Heart right ventricle (tissue), 16 donors: ENCODE results near the gene EXT2. TPM values are rescaled to one million over a fixed set of nuclear protein-coding genes. Genes with fewer than 3 reads are reported as not detected.

ENCODE experiments used
- ATAC-seq, 8 donors: fragments of 200-7000 bp; cut with Tn5 transposase; one replicate each; pipeline ENCODE4 v1.9.1; 2020; ENCODE audit warnings: mild to moderate bottlenecking in 8 of 8, moderate library complexity in 8 of 8, moderate number of reproducible peaks in 1 of 8
- DNase-seq, 2 donors: peaks; one replicate each; pipeline ENCODE4 v3.0.0-alpha.2; 2020
- H3K27ac ChIP-seq, 10 donors: fragments of 200-600 bp; sonication (generic) in 2 of 10; one replicate each; pipeline versions ENCODE4 v1.5.0 to v1.8.0; 2020 to 2022; ENCODE audit warnings: mild to moderate bottlenecking in 3 of 10
- H3K27me3 ChIP-seq, 7 donors: fragments of 200-600 bp; one replicate each; pipeline ENCODE4 v1.8.0; 2021 to 2022; ENCODE audit warnings: mild to moderate bottlenecking in 2 of 7
- H3K36me3 ChIP-seq, 9 donors: fragments of 200-600 bp; sonication (generic) in 1 of 9; one replicate each; pipeline versions ENCODE4 v1.5.0 to v1.8.0; 2020 to 2022; ENCODE audit warnings: mild to moderate bottlenecking in 2 of 9
- H3K4me1 ChIP-seq, 9 donors: fragments of 200-600 bp; sonication (generic) in 1 of 9; one replicate each; pipeline versions ENCODE4 v1.5.0 to v1.8.0; 2020 to 2022; ENCODE audit warnings: mild to moderate bottlenecking in 4 of 9
- H3K4me3 ChIP-seq, 10 donors: fragments of 200-600 bp; sonication (generic) in 2 of 10; one replicate each; pipeline versions ENCODE4 v1.5.0 to v1.8.0; 2020 to 2022; ENCODE audit warnings: mild to moderate bottlenecking in 7 of 10, moderate library complexity in 2 of 10
- H3K9me3 ChIP-seq, 11 donors: fragments of 200-600 bp in 10 of 11; sonication (generic) in 2 of 11; one replicate each; pipeline versions ENCODE4 v1.5.0 to v1.8.0; 2013 to 2022; ENCODE audit warnings: mild to moderate bottlenecking in 2 of 11, control low read depth in 1 of 11, moderate library complexity in 1 of 11
- CTCF ChIP-seq, 9 donors: fragments of 200-600 bp; sonication (generic) in 2 of 9; IDR thresholded peaks; one replicate each; pipeline versions ENCODE4 v1.5.0 to v1.8.0; 2021 to 2022; ENCODE audit warnings: antibody characterized with exemption in 9 of 9, mild to moderate bottlenecking in 5 of 9, moderate library complexity in 1 of 9
- WGBS, 2 donors: extraction: QIAGEN DNeasy Blood & Tissue Kit; methylation state at CpG; one replicate each; pipeline ENCODE4 v1.1.7; 2013; ENCODE audit warnings: inconsistent platforms in 1 of 2; 5-methylcytosine and 5-hydroxymethylcytosine counted together
- intact Hi-C, 10 donors: fragments of 100-400 bp; cut with DNase I; formaldehyde crosslinking; loops; one replicate each; pipeline versions ENCODE4 v1.11.1 to v1.14.2; 2022
- polyA plus RNA-seq, 2 donors: library from polyadenylated mRNA; stranded (reverse); fragments of 200-250 nt; gene quantifications; one replicate each; pipeline ENCODE4 v1.2.3, GENCODE V29; 2013
- total RNA-seq, 10 donors: library from RNA; stranded (reverse); fragmentation: NEBNext Ultra II Directional in 3 of 10; extraction: Animal tissue kit (Norgen Biotek cat#: 25700) in 3 of 10; gene quantifications; one replicate each; pipeline versions ENCODE4 v1.2.1 to v1.2.4, GENCODE V29; 2021 to 2023
- donor health status: Arrhythmogenic right ventricular cardiomyopathy.
- donor health status: ischemic (EF 13 %, LVEDD 7.1; RV severe dilation, severe dysfunction).
- donor health status: healthy with polysubstance abuse.
- donor health status: DM: no; HTN: yes; CAD: no.
- donor health status: DM: no; HTN: no; CAD: no.
- donor health status: ischemic (EF 25% LVEDD 6.9; RV normal size, moderate dysfunction).
- donor health status: ischemic (EF 25% LVEDD 5.7; RV mildly dilated, moderate dysfunction).
- donor health status: healthy.
- donor health status: DM: yes; HTN: yes; CAD: no.
- donor health status: Ischemic cardiomyopathy.
- donor health status: ischemic (EF 35%, LVEDD 5.7; RV mildly dilated, moderate dysfunction).
- donor health status: nonischemic (EF 11% LVEDD 7.7; RV severe dilation, severe dysfunction).
- donor health status: DM: yes; HTN: yes; CAD: no.
- donor health status: PGD.
- donor health status: ischemic (EF 29% LVEDD 5.4; RV normal size, mild dysfunction).
- donor health status: nonischemic (EF 23%, LVEDD 6.1; RV moderate dilation, normal function).

Gene EXT2
- total and polyA plus RNA-seq, 12 donors = 18.7 to 35.1 (median 28.2) TPM

GRCh38 chr11:44193856-44194255 is 98.4 kb downstream of the EXT2 start:
- Histone ChIP-seq H3K9me3 (peaks cover 0 to 20% (median 6%) of the 10 kb centered on the region in 11 donors), H3K27ac (no peak overlapping the region), H3K36me3 (peaks cover 0 to 35% (median 9%) of the 10 kb centered on the region in 9 donors), H3K4me1 (peaks cover 0 to 12% (median 0%) of the 10 kb centered on the region in 9 donors), H3K27me3 (no peaks in the 10 kb centered on the region), H3K4me3 (no peak overlapping the region)
- DNase-seq (no peak), ATAC-seq (no peak)
- 92 to 93% methylated on average over 5 of the region's 5 CpGs for WGBS, 2 donors
- intact Hi-C loops = no loop called here
- TF ChIP-seq CTCF (IDR thresholded peaks at IDR 0.05) = no peak

DNA sequence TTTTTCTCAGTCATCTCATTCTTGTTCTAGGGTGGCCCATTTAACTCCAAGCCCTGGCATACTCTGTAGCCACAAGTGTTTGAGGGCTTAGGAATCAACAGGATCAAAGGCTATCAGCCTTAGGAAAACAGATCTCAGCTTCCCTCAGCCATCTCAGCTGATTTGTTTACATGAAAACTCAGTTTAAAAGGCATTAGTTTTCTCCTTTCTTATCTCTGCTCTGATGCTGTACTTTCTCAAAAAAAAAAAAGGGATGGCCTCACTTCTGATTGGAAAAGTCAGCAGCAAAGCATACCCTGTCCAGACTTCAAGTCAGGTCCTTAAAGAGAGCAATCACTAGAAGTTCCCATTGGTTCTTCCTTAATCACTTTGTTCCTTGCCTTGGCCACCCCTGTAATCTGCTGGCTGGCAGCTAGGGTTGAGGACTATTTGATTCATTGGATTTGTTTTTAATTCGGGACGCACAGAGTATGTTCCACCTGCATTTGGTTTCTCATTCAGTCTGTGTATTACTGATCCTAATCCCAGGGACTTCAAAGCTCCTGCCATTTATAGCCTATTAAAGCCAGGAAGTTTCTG is 102.8 kb downstream of the EXT2 start:
- Histone ChIP-seq H3K36me3 (peaks cover 0 to 57% (median 0%) of the 10 kb centered on the region in 9 donors), H3K4me1 (no peaks in the 10 kb centered on the region), H3K4me3 (no peak overlapping the region), H3K27me3 (no peaks in the 10 kb centered on the region), H3K27ac (no peak overlapping the region), H3K9me3 (peaks cover 0 to 12% (median 0%) of the 10 kb centered on the region in 11 donors)
- WGBS, 2 donors = 85 to 92% methylated on average over 2 of the region's 2 CpGs
- DNase-seq (no peak), ATAC-seq (no peak)
- intact Hi-C loops = no loop called here
- TF ChIP-seq CTCF (IDR thresholded peaks at IDR 0.05) = no peak

DNA sequence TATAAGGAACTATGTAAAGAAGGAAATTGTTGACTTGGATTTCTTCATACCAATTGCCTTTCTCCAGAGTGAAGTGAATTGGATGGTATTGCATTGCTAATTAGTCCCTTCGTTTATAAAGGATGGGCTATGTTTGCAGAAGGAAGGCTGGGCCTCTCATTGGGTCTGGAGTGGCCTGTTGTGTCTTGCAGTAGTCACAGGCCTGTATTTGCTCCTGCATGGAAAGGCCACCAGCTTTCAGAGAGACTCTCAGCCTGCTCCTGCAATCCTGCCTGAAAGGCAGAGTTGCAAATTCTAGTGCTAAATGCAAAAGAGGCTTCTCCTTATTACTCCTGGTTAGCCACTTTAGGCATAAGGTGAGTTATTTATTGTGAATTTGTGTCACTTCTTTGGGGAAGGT is 103.8 kb downstream of the EXT2 start:
- 69 to 90% methylated on average over 1 of the region's 1 CpG for whole genome bisulfite sequencing, 2 donors
- intact Hi-C loops = no loop called here
- Histone ChIP-seq H3K27ac (no peak overlapping the region), H3K9me3 (peaks cover 0 to 12% (median 0%) of the 10 kb centered on the region in 11 donors), H3K27me3 (no peaks in the 10 kb centered on the region), H3K4me3 (no peak overlapping the region), H3K36me3 (peaks cover 0 to 63% (median 0%) of the 10 kb centered on the region in 9 donors), H3K4me1 (peaks cover 0 to 3% (median 0%) of the 10 kb centered on the region in 9 donors)
- no peak for DNase-seq
- no peak for ATAC-seq
- TF ChIP-seq CTCF (IDR thresholded peaks at IDR 0.05) = no peak

- intact Hi-C loops = no loop called here
- Histone ChIP-seq H3K27ac (no peak overlapping the region), H3K4me1 (peaks cover 0 to 3% (median 0%) of the 10 kb centered on the region in 9 donors), H3K27me3 (no peaks in the 10 kb centered on the region), H3K4me3 (no peak overlapping the region), H3K36me3 (peaks cover 0 to 63% (median 0%) of the 10 kb centered on the region in 9 donors), H3K9me3 (peaks cover 0 to 12% (median 0%) of the 10 kb centered on the region in 11 donors)
- DNase-seq (no peak), ATAC-seq (no peak)
- TF ChIP-seq CTCF (IDR thresholded peaks at IDR 0.05) = no peak
- 95 to 98% methylated on average over 4 of the region's 4 CpGs for WGBS, 2 donors
Observed at GRCh38 chr11:44199816-44200215, 104.3 kb downstream of the EXT2 start.
